Right lobe of liver (tissue), 6 donors: ENCODE measurements around the gene PIK3CB. TPM values are rescaled to one million over a fixed set of nuclear protein-coding genes. Genes with fewer than 3 reads are reported as not detected.
"Not testable (repeated sequence)": the region's sequence is repeated elsewhere in the genome, so short reads cannot be mapped to it uniquely, and the experiment has no call there.

ENCODE experiments used
- ATAC-seq, 4 donors: fragments of 200-7000 bp; cut with Tn5 transposase; one replicate each; pipeline ENCODE4 v1.9.1; 2020; ENCODE audit warnings: mild to moderate bottlenecking in 4 of 4, moderate library complexity in 4 of 4
- DNase-seq, 3 donors: peaks; one replicate each; pipeline ENCODE4 v3.0.0-alpha.2; 2020
- H3K27ac ChIP-seq, 3 donors: fragments of 200-600 bp; one replicate each; pipeline ENCODE4 v1.8.0; 2022
- H3K27me3 ChIP-seq, 2 donors: fragments of 200-600 bp; one replicate each; pipeline ENCODE4 v1.8.0; 2022
- H3K36me3 ChIP-seq, 4 donors: fragments of 200-600 bp; sonication (generic) in 1 of 4; one replicate each; pipeline versions ENCODE4 v1.5.1 to v1.8.0; 2017 to 2022; ENCODE audit warnings: control low read depth in 1 of 4
- H3K4me1 ChIP-seq, 4 donors: fragments of 200-600 bp; sonication (generic) in 1 of 4; one replicate each; pipeline versions ENCODE4 v1.5.1 to v1.8.0; 2017 to 2022; ENCODE audit warnings: control low read depth in 1 of 4
- H3K4me3 ChIP-seq, 3 donors: fragments of 200-600 bp; one replicate each; pipeline ENCODE4 v1.8.0; 2022
- H3K9me3 ChIP-seq, 4 donors: fragments of 200-600 bp; sonication (generic) in 1 of 4; one replicate each; pipeline versions ENCODE4 v1.5.1 to v1.8.0; 2017 to 2022; ENCODE audit warnings: control low read depth in 1 of 4
- POLR2A ChIP-seq: fragments of 450-650 bp; IDR thresholded peaks from one replicate; pipeline ENCODE4 v1.6.1; 2017; ENCODE audit warnings: antibody characterized with exemption, mild to moderate bottlenecking
- WGBS: methylation state at CpG from one replicate; pipeline ENCODE4 v1.1.6; 2018; ENCODE audit warnings: low coverage, low lambda C conversion rate; ENCODE audit not compliant: insufficient coverage; ENCODE audit errors: missing lambda C conversion rate; 5-methylcytosine and 5-hydroxymethylcytosine counted together
- intact Hi-C, 2 donors: fragments of 100-400 bp; cut with DNase I; formaldehyde crosslinking; loops; one replicate each; pipeline versions ENCODE4 v1.11.2 to v1.14.1; 2022
- total RNA-seq, 6 experiments: library from RNA; depleted of rRNA in 2 of 6; stranded (reverse); fragments of >200 nt in 2 of 6; fragmentation: NEBNext Ultra II Directional in 3 of 6; extraction: Animal tissue kit (Norgen Biotek cat#: 25700) in 3 of 6; gene quantifications; one replicate each; pipeline versions ENCODE4 v1.1.0 to v1.2.4, GENCODE V29; 2016 to 2023
- TF ChIP-seq, protein P1 (sequence below), 4 donors: fragments of 200-600 bp in 3 of 4; fragments of 450-650 bp in 1 of 4; IDR thresholded peaks; one replicate each; pipeline versions ENCODE4 v1.5.1 to v1.8.0; 2016 to 2022; ENCODE audit warnings: antibody characterized with exemption in 4 of 4, mild to moderate bottlenecking in 2 of 4
- donor health status: DM: no; HTN: yes; CAD: no.
- donor health status: DM: no; HTN: no; CAD: no.
- donor health status: DM: no; HTN: no; CAD: no.
- donor health status: DM: no; HTN: yes; CAD: no.
- donor health status: DM: no; HTN: yes; CAD: no.

Gene PIK3CB
- total RNA-seq, 6 experiments from 2014 or later = 12.1 to 20.9 (median 14.6) TPM

DNA sequence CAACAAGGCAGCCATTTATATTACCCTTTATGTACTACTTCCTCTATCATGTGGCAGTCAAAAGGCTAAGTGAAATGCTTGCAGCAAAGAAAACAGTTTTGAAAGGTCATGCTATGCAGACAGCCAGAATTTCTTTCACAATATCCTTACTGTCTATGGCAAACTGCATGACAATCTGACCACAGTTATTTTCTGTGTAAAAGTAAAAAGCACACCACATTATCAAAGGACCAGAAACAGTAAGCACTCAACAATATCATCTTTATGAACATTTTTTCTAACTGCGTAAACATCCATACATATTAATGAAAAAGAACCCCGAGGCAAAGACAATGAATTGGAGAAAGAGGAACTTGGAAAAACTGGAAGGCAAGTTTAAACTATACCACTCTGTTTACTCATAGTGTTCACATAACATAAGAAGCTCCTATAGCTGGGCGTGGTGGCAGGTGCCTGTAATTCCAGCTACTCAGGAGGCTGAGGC is 47.9 kb downstream of the PIK3CB start:
- no peak for DNase-seq
- WGBS = 62% methylated on average over 3 of the region's 3 CpGs
- Histone ChIP-seq H3K36me3 (no peaks in the 10 kb centered on the region), H3K27ac (no peak overlapping the region), H3K4me3 (no peak overlapping the region), H3K4me1 (no peaks in the 10 kb centered on the region), H3K9me3 (no peaks in the 10 kb centered on the region), H3K27me3 (no peaks in the 10 kb centered on the region)
- TF ChIP-seq, protein P1, sequence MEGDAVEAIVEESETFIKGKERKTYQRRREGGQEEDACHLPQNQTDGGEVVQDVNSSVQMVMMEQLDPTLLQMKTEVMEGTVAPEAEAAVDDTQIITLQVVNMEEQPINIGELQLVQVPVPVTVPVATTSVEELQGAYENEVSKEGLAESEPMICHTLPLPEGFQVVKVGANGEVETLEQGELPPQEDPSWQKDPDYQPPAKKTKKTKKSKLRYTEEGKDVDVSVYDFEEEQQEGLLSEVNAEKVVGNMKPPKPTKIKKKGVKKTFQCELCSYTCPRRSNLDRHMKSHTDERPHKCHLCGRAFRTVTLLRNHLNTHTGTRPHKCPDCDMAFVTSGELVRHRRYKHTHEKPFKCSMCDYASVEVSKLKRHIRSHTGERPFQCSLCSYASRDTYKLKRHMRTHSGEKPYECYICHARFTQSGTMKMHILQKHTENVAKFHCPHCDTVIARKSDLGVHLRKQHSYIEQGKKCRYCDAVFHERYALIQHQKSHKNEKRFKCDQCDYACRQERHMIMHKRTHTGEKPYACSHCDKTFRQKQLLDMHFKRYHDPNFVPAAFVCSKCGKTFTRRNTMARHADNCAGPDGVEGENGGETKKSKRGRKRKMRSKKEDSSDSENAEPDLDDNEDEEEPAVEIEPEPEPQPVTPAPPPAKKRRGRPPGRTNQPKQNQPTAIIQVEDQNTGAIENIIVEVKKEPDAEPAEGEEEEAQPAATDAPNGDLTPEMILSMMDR (IDR thresholded peaks at IDR 0.05) = no peak
- no peak for TF ChIP-seq POLR2A
- ATAC-seq = peak; percentile 49 to 85 (median 70)
- intact Hi-C loops = no loop called here

DNA sequence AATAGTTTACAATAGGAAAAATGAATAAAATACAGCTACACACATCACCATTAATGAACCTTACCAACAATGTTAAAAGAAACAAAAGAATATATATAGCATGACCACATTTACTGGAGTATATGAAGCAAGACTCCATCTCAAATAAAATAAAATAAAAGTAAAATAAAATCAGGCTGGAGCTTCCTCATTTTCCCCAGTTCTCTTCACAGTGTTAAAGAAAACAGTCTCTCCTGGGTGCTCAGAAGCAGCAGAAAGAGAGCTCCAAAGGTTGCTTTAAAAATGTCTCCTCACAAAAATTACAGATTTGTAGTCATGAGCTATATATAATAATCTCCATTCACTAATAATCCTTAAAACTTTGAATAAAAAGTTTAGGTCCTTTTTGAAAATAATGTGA is 48.8 kb downstream of the PIK3CB start:
- H3K9me3 ChIP-seq = no peaks in the 10 kb centered on the region
- ATAC-seq (peak in 1 of 4 donors; percentile 16), DNase-seq (no peak)
- TF ChIP-seq, protein P1 (IDR thresholded peaks at IDR 0.05) = no peak
- no peak for TF ChIP-seq POLR2A
- H3K27ac ChIP-seq = peak overlapping the region in 2 of 3 donors; percentile 9 to 25
- H3K36me3 ChIP-seq = no peaks in the 10 kb centered on the region
- H3K4me3 ChIP-seq = no peak overlapping the region
- intact Hi-C loops = no loop called here
- H3K4me1 ChIP-seq = no peaks in the 10 kb centered on the region
- H3K27me3 ChIP-seq = no peaks in the 10 kb centered on the region

DNA sequence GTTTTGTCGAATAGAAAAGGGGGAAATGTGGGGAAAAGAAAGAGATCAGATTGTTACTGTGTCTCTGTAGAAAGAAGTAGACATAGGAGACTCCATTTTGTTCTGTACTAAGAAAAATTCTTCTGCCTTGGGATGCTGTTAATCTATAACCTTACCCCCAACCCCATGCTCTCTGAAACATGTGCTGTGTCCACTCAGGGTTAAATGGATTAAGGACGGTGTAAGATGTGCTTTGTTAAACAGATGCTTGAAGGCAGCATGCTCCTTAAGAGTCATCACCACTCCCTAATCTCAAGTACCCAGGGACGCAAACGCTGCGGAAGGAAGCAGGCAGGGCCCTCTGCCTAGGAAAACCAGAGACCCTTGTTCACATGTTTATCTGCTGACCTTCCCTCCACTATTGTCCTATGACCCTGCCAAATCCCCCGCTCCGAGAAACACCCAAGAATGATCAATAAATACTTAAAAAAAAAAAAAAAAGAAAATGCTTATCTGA is 49.3 kb downstream of the PIK3CB start:
- ATAC-seq, DNase-seq, H3K36me3 ChIP-seq, H3K27ac ChIP-seq, H3K4me1 ChIP-seq, intact Hi-C loops, H3K27me3 ChIP-seq, H3K9me3 ChIP-seq, H3K4me3 ChIP-seq: not testable (repeated sequence)
- WGBS = 60% methylated on average over 6 of the region's 7 CpGs

DNA sequence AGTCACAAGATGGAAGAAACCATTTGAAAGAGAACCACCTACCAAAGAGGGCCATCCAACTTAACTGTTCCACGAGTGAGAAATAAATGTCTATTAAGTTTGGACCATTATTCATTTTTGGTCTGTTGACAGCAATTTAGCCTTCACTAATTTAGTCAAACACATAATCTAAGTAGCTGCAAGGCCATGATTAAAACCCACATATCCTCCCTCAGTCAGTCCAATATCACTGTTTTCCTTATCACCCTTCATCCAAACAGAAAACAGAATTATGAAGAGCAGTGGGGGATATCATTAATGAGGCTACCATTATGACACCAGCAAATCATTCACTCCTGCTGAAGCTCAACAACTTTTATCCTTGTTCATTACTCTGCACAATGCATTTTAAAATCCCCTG is 52.0 kb downstream of the PIK3CB start:
- Histone ChIP-seq H3K4me1 (no peaks in the 10 kb centered on the region), H3K27me3 (no peaks in the 10 kb centered on the region), H3K27ac (no peak overlapping the region), H3K4me3 (no peak overlapping the region), H3K36me3 (no peaks in the 10 kb centered on the region), H3K9me3 (no peaks in the 10 kb centered on the region)
- TF ChIP-seq, protein P1 (IDR thresholded peaks at IDR 0.05) = no peak
- TF ChIP-seq POLR2A = no peak
- WGBS = 70% methylated on average over 1 of the region's 1 CpG
- intact Hi-C loops = no loop called here
- no peak for DNase-seq
- no peak for ATAC-seq

DNA sequence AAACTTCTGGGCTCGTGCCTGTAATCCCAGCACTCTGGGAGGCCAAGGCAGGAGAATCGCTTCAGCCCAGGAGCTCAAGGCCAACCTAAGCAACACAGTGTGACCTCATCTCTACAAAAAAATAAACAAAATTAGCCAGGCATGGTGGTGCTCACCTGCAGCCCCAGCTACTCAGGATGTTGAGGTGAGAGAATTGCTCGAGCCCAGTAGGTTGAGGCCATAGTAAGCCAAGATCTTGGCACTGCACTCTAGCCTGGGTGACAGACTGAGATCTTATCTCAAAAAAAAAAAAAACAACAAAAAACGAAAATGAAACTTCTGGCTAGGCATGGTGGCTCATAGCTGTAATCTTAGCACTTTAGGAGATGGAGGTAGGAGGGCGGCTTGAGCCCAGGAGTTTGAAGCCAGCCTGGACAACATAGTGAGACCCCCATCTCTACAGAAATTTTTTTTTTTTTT is 53.7 kb downstream of the PIK3CB start:
- H3K4me3 ChIP-seq = no peak overlapping the region
- no peaks in the 10 kb centered on the region for H3K36me3 ChIP-seq
- peak in 3 of 4 donors; percentile 29 to 68 (median 41) for ATAC-seq

More for the DNA sequence above, 53.7 kb downstream of the PIK3CB start:
- no peak for DNase-seq
- whole genome bisulfite sequencing = 62% methylated on average over 3 of the region's 5 CpGs
- no peaks in the 10 kb centered on the region for H3K9me3 ChIP-seq
- no peak overlapping the region for H3K27ac ChIP-seq
- no peaks in the 10 kb centered on the region for H3K27me3 ChIP-seq
- no peak for TF ChIP-seq POLR2A
- TF ChIP-seq, protein P1 (IDR thresholded peaks at IDR 0.05) = no peak
- intact Hi-C loops = no loop called here
- no peaks in the 10 kb centered on the region for H3K4me1 ChIP-seq
